ENCODE data around the gene KRTAP10-4. TPM values are rescaled to one million over a fixed set of nuclear protein-coding genes. Genes with fewer than 3 reads are reported as not detected.

Gene KRTAP10-4
- total and polyA plus RNA-seq, 2 experiments from 2014 or later, result not detected

- Histone ChIP-seq H3K27ac (ENCODE audit: low read depth) (no peak overlapping the region), H3K27me3 (ENCODE audit: insufficient read depth) (no peaks in the 10 kb centered on the region), H3K4me1 (ENCODE audit: insufficient read depth) (no peaks in the 10 kb centered on the region), H3K4me3 (no peak overlapping the region), H3K79me2 (replicated peaks; ENCODE audit: insufficient read depth) (no peaks in the 10 kb centered on the region), H3K9me2 (ENCODE audit: insufficient read depth) (no peaks in the 10 kb centered on the region), H3K4me2 (no peak overlapping the region), H3F3A (replicated peaks; ENCODE audit: low read depth) (no peaks in the 10 kb centered on the region), H2AFZ (no peak overlapping the region), H4K20me1 (replicated peaks; ENCODE audit: insufficient read depth) (no peaks in the 10 kb centered on the region), H3K36me3 (ENCODE audit: insufficient read depth) (no peaks in the 10 kb centered on the region)
- Mint-ChIP-seq H3K4me3 (no peak overlapping the region), H3K9me3 (peaks cover 42% of the 10 kb centered on the region), H3K27ac (no peak overlapping the region), H3K4me1 (peaks cover 5% of the 10 kb centered on the region), H3K27me3 (ENCODE audit: insufficient read depth, low read depth, poor library complexity) (peaks cover 10% of the 10 kb centered on the region), H3K36me3 (ENCODE audit: low read depth) (peaks cover 7% of the 10 kb centered on the region)
- TF ChIP-seq ZNF462 (CRISPR knock-in tag; IDR thresholded peaks at IDR 0.05) (no peak), ETS1 (IDR thresholded peaks at IDR 0.05) (no peak), ZNF114 (CRISPR knock-in tag; IDR thresholded peaks at IDR 0.05) (no peak), ZNF331 (CRISPR knock-in tag; IDR thresholded peaks at IDR 0.05; ENCODE audit: low read depth) (no peak), EZH2 (IDR thresholded peaks at IDR 0.05; ENCODE audit: low read depth, unreplicated experiment) (no peak), NANOG (IDR thresholded peaks at IDR 0.05; ENCODE audit: borderline replicate concordance) (no peak), REST (IDR thresholded peaks at IDR 0.05; ENCODE audit: unreplicated experiment) (no peak), EZH2phosphoT487 (IDR thresholded peaks at IDR 0.05; ENCODE audit: unreplicated experiment) (no peak), CREB1 (CRISPR knock-in tag; IDR thresholded peaks at IDR 0.05; ENCODE audit: low read depth) (no peak), STAT1 (IDR thresholded peaks at IDR 0.05; ENCODE audit: unreplicated experiment) (no peak), CTCF (conservative IDR thresholded peaks at IDR 0.05; ENCODE audit: low read depth in 2 of 2) (no peak), POLR2AphosphoS5 (IDR thresholded peaks at IDR 0.05; ENCODE audit: low read depth) (no peak)
- ATAC-seq, result peak; percentile 74
- DNase-seq (ENCODE audit: low spot score), result peak; percentile 47
These were observed 1.2 kb downstream of the KRTAP10-4 start for GRCh38 chr21:44574457-44575306.

Measured in GM23338 (cell line).